A172 (cell line): ENCODE data around the gene MOGAT2. TPM values are rescaled to one million over a fixed set of nuclear protein-coding genes. Genes with fewer than 3 reads are reported as not detected.
"Not testable (repeated sequence)": the region's sequence is repeated elsewhere in the genome, so short reads cannot be mapped to it uniquely, and the experiment has no call there.

Experiments used
- DNase-seq: peaks from one replicate; pipeline ENCODE4 v3.0.0-alpha.2; 2015; ENCODE audit warnings: low spot score
- total RNA-seq: library from RNA; depleted of rRNA; stranded (reverse); fragments of >200 nt; shearing (Covaris generic); gene quantifications from 2 replicates; pipeline ENCODE4 v1.2.3, GENCODE V29; 2014

The MOGAT2 gene
- total RNA-seq, 1 experiment from 2014 or later: 0.07 TPM

DNA sequence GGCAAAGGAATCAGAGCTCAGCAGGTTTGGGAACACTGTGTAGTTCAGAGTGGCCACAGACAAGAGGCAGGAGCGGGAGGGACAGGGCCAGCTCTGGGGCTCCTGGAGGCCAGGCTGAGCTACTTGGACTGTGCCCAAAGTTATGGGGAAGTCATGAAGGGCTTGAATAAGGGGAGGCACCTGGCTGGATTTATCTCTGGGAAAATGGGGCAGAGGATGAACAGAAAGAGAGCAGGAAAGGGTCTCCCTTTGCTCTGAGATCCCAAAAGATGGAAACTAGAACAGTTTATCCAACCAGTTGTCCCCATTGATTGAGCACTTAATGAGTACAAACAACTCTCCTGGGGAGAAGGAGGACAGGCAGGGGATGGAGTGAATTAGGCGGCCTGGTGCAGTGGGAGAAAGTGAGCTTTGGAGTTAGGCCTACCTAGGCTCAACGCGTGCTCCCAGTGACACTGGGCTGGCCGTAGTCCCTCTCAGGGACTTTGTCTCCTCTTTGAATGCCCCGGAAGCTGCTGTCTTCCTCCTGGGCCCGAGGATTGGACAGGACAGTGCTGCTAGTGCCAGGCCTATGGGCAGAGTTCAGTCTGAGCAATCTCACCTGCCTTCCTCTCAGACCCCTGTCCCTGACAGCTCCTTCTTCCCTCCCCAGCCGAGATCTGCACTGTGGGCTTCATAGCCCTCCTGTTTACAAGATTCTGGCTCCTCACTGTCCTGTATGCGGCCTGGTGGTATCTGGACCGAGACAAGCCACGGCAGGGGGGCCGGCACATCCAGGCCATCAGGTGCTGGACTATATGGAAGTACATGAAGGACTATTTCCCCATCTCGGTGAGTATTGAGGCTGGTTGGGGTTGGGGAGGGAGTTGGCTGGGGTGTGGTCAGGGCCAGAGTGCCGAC, 2.0 kb downstream of the MOGAT2 start:
- DNase-seq: no peak

DNA sequence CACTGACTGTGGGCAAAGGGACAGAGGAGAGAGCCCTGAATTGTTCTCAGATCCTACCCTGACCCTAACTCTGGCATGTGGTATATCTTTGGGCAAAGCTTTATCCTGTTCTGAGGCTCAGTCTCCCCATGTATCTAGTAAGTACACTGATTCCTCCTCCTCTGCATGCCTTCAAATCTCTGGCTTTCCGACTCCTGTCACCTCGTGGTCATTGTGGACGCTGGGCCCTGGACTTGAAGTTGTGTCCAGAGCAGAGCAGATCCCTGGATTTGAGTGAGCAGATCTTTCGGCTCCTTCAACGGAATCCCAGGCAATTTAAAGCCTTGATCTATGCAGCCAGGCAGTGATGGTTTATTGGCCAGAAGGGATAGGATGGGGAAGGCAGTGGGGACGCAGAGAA, 3.0 kb downstream of the MOGAT2 start:
- DNase-seq: no peak

DNA sequence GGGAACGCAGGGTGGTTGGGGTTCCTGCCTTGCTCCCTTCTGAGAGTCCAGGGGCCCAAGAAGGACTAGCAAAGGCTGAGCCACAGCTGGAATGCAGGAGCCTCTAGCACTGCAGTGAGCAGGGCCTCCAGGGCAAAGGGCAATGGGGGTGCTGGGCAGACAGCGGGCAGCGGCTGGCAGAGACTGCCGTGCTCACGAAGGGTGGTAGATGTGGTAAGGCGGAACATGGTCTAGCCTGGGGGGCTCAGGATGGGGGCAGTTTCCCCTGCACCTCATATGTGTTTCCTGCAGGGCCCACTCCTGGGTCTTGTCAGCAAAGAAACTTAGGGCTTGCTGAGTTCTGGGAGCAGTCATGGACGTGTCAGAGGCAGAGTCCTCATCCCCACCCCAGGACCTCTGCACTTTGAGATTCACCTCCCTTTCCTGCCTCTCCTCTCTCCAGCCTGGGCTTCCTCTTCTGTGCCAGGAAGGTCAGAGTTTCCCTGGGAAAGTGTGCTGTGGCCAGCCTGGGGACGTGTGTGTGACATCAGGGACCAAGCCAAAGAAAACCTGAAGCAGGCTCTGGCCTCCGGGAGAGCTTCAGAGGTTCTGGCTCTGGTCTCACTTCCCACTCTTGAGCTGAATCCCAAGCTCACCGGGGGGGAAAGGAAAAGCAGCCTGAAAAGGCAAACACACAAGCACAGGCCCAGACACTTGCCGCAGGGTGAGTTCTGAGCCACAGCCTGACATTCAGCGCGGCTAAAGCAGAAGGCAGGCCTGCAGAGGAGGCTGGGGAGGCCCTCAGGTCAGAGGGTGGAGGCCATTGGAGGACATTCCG, 4.4 kb downstream of the MOGAT2 start:
- no peak for DNase-seq

DNA sequence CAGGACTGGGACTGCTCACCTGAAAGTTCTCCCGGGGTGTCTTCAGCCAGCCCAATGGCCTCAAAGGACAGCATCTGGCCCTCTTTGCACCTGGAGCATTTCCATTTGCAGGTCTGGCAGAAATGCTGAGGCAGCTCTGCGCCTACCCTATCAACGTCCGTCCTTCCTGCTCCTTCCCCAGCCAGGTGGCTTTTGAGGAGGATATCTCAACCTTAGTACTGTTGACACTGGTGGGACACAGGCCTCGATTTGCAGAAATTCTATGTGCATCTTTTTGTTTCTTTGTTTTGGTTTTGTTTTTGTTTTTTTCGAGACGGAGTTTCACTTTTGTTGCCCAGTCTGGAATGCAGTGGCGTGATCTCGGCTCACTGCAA, 5.0 kb downstream of the MOGAT2 start:
- DNase-seq: no peak

DNA sequence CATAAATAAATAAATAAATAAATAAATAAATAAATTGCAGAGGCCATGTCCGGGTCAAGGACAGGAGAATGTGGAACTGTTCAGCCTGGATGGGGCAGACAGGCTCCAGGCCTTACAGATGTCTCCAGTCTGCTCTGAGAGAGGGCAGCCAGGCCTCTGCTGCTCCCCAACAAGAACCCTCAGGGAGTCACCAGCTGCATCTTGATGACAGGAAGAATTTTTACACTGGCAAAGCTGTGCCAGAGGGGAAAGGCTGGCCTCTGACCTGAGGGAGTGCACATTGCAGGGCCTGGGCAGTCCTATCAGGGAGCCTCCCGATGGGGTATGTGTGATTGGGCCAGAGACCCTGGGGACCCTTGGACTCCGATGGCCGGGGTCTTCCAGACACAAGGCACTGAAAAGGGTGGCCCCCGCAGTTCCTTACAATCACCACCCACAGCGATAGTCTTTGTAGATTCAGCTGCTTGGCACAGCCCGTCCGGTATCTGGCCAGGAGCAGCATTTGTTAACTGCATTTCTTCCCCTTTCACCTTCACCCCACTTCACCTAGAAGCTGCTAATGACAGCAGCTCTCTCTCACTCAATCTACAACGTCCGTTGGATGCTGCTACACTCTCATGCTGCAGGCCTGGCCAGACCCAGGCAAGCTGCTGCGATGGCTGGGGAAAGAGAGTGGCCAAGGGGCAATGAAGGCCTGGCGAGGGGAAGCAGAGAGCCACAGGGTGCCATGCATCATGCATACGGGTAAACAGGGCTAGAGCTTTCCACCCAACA, 8.1 kb downstream of the MOGAT2 start:
- DNase-seq: no peak

DNA sequence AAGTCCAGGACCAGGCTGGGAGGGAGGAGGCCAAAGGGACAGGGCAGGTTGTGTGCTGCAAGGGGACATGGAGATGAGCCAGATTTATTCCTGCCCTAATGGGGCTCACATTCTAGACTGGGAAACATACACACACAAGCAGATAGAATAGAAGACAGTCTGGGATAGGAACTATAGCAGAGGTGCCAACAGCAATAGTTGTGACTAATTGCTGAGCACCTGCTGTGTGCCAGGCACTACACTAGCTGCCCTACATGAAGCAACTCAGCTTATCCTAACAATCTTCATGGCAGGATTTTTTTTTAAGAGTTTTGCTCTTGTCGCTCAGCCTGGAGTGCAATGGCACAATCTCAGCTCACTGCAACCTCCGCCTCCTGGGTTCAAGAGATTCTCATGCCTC, 11.4 kb downstream of the MOGAT2 start:
- DNase-seq: no peak

DNA sequence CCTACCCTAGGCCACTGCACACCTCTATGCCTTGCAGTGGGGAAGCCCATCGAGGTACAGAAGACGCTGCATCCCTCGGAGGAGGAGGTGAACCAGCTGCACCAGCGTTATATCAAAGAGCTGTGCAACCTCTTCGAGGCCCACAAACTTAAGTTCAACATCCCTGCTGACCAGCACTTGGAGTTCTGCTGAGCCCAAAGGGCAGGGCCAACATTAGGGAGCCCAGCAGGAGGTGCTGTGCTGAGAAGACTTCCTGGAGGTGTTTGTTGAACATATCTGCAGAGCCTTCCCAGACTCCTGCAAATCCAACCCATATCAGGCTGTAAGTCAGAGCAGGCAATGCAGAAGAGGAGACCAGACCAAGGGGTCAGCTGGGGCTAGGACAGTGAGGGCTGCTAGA, 13.5 kb downstream of the MOGAT2 start:
- DNase-seq: no peak

DNA sequence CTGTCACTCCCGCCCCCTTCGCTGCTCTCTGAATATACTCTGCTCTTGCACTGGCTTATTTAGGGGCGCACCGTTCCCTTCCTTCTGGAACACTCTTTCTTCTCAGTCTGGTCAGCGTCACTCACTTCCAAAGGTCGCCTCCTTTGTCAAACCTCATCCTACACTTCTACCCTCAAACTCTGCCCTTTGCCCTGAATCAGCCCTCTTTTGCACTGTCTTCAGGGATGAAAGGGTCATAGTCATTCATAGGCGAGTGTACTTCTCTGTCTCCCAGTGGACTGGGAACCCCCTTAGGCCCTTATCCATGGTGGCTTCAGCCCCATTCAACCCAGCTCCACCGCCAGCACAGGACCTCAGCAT, 15.4 kb downstream of the MOGAT2 start:
- no peak for DNase-seq

DNA sequence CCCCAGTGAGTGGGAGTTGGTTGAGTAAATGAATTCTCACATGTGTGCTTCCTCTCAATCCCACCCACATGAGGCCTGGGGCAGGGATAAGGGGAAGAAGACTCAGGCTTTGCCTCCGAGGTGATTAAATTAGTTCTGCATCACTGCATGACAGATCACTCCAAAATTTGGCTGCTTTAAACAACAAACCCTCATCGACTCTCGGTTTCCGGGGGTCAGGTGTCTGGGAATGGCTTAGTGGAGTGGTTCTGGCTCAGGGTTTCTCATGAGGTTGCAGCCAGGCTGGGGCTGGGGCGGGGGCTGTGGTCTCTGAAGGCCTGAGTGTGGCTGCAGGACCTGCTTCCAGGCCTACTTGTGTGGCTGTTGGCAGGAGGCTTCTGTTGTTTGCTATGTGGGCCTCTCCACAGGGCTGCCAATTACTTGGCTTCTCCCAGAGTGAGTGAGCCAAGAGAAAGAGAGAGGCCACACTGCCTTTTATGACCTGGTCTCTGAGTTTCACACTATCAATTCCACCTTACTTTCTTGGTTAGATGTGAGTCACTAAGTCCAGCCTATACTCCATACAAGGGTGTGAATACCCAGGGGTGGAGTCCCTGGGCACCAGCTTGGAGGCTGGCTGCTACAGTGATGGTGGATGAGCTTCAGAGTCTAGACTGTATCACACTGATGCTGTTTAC, 15.9 kb downstream of the MOGAT2 start:
- DNase-seq: peak; percentile 10

DNA sequence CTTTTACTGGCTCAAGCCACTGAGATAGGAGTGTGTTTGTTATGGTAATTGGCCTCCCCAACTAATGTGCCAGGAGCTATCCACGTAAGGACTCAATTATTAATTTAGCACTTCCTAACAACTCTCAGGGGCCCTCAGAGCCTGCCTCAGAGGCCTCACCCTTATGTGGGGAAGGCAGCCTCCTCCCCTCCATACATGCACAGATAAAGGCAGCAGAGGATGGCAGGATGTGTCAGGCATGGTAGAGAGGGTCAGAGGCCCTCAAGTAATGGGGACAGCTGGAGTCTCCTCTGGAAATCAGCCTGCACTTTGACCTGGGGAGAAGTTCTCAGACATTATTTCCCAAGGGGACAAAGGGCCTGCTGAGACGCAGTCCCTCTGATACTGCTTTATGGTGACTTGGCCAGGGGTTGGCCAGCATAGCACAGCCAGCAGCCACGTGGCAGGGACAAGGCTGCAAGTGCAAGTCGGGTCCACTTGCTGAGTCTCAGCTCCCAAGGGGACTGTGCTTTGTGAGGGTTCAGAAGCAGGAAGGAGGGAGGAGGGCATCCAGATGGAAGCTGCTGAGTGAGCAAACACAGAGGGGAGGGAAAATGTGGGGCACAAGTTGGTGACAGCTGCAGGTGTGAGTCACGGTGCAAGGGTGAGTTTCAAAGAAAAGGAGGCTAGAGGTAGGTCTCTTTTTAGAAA, 17.0 kb downstream of the MOGAT2 start:
- DNase-seq: no peak

DNA sequence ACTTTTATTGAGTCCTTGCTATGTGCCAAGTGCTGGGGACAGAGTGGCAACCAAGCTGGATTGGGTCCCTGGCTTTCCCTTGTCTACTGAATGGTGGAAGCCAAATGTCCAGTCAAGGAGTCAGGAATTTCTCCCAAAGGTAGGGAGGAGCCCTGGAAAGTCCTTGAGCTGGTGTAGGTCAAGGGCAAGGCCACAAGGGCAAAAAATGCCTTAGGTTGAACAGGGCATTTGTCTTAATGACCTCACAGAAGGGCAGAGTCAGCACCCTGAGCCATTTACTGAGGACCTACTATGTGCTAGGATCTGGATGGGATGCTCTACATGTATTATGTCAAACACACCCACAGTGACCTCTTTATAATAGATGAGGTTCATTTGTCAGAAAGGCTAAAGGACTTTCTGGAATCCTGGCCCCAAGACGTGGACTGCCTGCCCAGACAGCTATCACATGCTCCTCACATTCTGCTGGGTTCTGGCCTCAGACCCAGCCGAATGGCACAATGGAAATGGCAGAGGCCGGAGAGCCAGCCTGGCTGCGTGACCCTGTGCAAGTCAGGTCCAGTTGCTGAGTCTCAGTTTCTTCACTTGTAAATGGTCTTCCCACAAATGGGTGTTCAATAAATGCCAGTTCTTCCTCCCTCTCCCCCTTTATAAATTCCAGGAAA, 17.7 kb downstream of the MOGAT2 start:
- no peak for DNase-seq

DNA sequence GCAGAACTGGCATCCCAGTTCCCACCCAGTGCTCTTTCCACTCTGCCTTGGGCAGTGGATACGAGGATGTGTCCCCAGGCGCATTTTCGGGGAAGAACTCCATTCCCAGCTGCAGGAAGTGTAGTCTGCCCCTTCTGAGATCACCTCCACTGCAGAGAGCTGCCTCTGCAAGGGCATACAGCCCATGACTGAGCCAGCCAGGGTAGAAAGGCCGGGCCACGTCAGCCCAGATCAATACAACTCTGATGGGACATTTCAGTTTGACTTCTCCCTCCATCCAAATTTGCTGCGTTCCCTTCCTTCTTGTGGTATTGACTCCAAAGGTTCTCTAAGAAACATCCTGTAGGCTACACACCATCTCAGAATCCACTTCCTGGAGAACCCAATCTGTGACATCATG, 19.7 kb downstream of the MOGAT2 start:
- no peak for DNase-seq

DNA sequence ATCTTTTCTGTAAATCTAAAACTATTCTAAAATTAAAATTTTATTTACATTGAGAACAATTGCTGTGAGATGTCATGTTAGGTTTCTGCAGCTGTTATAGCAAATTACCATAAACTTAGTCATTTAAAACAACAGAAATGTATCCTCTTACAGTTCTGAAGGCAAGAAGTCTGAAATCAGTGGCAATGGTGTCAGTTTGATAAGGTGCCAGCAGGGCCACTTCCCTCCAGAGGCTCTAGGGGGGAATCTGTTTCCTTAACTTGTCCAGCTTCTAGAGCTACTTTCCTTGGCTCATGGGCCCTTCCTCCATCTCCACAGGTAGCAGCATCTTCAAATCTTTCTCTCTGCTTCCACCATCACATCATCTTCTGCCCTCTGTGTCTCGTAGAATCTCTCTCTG, 23.0 kb downstream of the MOGAT2 start:
- DNase-seq: no peak

DNA sequence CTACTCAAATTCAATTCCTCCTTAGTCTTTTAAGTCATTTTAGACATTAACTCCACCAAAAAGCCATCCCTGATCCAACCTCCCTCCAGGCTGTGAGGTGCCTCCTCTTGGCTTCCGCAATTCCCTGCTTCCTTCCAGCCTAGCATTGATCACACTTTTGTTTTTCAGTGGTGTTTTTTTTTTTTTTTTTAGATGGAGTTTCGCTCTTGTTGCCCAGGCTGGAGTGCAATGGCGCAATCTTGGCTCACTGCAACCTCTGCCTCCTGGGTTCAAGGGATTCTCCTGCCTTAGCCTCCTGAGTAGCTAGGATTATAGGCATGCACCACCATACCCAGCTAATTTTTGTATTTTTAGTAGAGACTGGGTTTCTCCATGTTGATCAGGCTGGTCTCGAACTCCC, 25.5 kb downstream of the MOGAT2 start:
- not testable (repeated sequence) for DNase-seq

DNA sequence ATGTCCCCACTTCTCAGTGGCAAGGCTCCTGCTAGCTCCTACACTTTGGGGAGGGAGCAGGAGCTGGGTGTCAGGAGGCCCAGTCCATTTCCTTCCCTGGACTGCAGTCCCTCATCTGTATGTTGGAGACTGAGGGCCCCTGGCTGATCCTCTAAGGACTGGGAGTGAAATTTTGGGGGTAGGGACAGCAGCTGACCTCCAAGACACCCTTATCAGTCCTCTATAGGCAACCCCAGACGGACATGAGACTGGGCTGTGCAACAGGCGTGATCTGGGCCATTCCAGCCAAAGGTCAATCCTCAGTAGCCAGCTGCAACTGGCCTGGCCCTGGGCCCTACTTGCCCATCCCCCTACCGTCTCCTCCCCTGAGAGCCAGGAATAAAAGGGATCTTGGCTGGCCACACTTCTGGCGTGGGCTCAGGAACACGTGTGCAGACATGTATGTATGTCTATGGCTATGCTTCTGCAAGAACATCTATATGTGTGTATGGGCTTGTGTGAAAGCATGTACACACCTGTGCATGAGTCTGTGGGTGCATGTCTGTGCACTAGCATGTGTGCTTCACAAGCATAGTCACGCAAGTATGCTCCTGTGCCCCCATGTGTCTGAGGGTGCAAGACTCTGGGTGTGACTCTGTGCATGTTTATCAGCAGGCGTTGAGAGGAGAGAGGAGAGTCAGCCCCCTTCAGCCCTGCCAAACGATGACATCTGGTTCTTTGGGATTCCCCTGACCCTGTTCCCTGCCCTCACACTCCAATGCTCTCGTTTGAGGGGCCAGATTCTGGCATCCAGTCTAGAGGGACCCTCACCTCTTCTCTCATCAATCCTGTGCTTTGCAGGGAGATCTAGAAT, 26.3 kb downstream of the MOGAT2 start:
- no peak for DNase-seq

DNA sequence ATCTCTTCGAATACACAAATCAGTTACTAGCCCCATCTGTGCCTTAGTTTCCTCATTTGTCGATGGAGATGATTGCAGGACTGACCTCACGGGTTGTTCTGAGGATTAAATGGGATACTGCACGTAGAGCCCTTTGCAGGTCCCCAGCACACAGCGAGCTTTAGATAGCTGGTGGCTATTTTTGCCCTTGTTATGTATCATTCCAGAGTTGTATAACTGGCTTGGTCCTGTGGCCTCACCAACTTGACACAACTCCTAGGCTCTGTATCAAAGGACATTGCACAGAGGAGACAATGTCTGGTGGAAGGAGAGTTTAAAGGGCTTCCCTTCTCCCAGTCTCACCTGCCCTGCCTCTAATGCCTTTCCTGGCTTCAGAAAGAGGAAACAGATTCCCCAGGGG, 28.2 kb downstream of the MOGAT2 start:
- no peak for DNase-seq

DNA sequence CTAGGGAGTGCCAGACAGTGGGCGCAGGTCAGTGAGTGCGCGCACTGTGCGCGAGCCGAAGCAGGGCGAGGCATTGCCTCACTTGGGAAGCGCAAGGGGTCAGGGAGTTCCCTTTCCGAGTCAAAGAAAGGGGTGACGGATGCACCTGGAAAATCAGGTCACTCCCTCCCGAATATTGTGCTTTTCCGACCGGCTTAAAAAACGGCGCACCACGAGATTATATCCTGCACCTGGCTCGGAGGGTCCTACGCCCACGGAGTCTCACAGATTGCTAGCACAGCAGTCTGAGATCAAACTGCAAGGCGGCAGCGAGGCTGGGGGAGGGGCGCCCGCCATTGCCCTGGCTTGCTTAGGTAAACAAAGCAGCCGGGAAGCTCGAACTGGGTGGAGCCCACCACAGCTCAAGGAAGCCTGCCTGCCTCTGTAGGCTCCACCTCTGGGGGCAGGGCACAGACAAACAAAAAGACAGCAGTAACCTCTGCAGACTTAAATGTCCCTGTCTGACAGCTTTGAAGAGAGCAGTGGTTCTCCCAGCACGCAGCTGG, 31.2 kb downstream of the MOGAT2 start:
- DNase-seq: not testable (repeated sequence)

DNA sequence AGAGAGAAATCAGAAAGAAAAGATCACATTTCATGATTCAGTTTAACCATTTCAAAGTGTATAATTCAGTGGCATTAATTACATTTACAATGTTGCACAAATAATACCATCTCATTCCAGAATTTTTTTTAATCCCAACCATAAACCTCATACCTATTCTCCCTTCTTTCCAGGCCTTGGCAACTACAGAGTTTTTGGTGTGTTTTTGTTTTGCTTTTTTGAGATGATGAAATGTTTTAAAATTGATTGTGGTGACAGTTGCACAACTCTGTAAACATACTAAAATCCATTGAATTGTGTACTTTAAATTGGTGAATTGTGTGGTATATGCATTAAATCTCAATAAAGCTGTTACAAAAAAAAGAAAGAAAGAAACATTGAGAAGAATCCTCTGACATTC, 37.3 kb downstream of the MOGAT2 start:
- not testable (repeated sequence) for DNase-seq

DNA sequence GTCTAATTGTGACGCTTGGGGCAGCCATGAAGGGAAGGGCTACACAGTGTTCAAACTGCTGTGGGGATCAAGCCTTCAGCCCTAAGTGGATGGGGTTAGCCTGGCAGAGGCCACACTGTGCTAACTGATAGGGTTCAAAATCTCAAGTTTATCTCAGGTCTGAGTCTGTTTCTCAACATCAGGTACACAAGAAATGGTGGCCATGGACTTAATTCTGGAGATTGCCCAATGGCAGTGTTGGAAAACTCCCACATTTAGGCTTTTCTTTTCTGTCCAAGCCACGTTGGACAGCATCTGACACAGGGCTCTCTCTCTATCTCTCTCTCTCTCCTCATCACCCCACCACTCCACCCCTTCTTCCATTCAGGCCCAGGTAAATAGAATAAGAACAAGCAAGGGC, 40.0 kb downstream of the MOGAT2 start:
- no peak for DNase-seq
